Measurements from ENCODE around the gene GAA. TPM values are rescaled to one million over a fixed set of nuclear protein-coding genes. Genes with fewer than 3 reads are reported as not detected.

The GAA gene
- 52.0 and 53.4 TPM in 2 replicates for total RNA-seq

DNA sequence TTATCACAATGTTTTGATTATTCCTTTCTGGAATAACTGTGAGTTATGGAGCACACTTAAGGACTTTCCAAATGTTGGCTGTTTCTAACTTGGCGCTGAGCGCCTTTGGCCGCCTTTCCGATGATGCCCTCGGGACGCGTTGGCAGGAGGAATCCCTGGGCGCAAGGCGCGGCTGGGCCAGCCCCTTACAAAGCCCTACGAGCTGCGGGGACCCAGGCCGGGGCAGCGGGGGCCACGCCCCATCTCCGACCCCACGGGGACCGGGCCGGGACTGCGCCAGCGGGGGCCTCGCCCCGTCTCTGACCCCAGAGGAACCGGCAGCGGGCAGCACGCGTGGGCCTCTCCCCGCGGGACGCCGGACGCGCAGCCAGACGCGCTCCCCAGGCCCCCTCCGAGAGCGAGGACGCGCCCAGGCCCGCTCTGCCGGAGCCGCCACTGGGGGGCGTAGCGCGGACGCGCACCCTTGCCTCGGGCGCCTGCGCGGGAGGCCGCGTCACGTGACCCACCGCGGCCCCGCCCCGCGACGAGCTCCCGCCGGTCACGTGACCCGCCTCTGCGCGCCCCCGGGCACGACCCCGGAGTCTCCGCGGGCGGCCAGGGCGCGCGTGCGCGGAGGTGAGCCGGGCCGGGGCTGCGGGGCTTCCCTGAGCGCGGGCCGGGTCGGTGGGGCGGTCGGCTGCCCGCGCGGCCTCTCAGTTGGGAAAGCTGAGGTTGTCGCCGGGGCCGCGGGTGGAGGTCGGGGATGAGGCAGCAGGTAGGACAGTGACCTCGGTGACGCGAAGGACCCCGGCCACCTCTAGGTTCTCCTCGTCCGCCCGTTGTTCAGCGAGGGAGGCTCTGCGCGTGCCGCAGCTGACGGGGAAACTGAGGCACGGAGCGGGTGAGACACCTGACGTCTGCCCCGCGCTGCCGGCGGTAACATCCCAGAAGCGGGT lies at the start of gene GAA:
GAA (plus strand) TSS at position 571 of the 935 bp plus-strand sequence. CDS start 3,006 bp downstream, outside the sequence.

DNA sequence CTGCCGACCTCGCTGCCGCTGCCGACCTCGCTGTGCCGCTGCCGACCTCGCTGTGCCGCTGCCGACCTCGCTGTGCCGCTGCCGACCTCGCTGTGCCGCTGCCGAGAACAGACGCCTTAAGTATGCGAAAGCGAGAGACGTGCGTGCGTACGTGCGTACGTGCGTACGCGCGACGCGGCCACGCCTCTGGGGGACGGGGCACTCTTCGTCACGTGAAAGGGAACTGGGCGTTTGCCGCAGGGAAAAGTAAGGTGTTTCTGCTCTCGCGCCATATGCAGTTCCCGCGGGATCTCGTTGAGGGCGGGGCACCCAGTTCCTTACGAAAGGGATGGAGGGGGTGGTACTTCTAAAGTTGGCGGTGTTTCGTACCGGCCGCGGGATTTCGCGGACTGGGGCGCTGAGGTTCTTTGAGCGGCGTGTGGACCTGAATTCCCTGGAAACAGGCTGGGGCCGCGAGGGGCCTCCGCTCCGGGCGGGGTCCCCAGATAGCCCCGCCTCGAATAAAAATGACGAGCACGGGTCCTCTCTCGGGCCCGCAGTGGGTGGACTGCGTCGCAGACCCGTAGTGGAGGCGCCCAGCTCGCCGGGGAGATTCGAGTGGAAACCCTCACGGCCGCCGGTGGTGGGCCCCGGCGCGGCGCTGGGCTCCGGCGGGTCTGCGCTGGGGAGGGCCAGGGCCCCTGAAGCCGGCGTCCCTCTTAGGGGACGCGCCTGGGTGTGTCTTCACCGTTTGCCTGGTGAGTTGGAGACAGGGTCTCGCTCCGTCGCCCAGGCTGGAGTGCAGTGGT lies 45.8 kb downstream of the GAA start, which contains the start of gene EIF4A3:
EIF4A3 (minus strand) TSS at position 94 of the 788 bp plus-strand sequence. CDS start 167 bp downstream, outside the sequence.

Other genes starting within 250 kb of the GAA start
- gene TBC1D16, start 65.7 kb upstream of the GAA start, total RNA-seq, result 20.8 and 21.0 TPM in 2 replicates
- gene CCDC40, start 64.9 kb upstream of the GAA start, total RNA-seq, result 0.60 and 1.1 TPM in 2 replicates
- 73.5 and 82.5 TPM in 2 replicates for gene EIF4A3, start 45.5 kb downstream of the GAA start, total RNA-seq
- 0.13 and 0.44 TPM in 2 replicates for gene CARD14, start 68.4 kb downstream of the GAA start, total RNA-seq
- gene SGSH, start 118.8 kb downstream of the GAA start, total RNA-seq, result 29.5 and 45.0 TPM in 2 replicates
- 13.4 and 16.5 TPM in 2 replicates for gene SLC26A11, start 118.8 kb downstream of the GAA start, total RNA-seq
- gene RNF213, start 159.3 kb downstream of the GAA start, total RNA-seq, result 97.9 and 111 TPM in 2 replicates